NB4 (cell line): Measurements from ENCODE around the gene OR7D2.
A peak's percentile ranks its signal among the peaks of the same experiment; 100 is the strongest.

ENCODE experiments used
- DNase-seq: peaks from one replicate; pipeline ENCODE4 v3.0.0; 2010; ENCODE audit warnings: low read depth
- H3K4me3 ChIP-seq: one replicate; pipeline ENCODE4 v1.5.1; 2011; ENCODE audit warnings: mild to moderate bottlenecking, low read depth, low read length, moderate library complexity
- MAX ChIP-seq: IDR thresholded peaks from 2 replicates; pipeline ENCODE4 v1.6.1; 2011; ENCODE audit warnings: low read depth, low read length
- MYC ChIP-seq: IDR thresholded peaks from 2 replicates; pipeline ENCODE4 v1.6.1; 2011; ENCODE audit warnings: low read depth, low read length
- POLR2A ChIP-seq: IDR thresholded peaks from 2 replicates; pipeline ENCODE4 v1.6.1; 2011; ENCODE audit warnings: mild to moderate bottlenecking; ENCODE audit not compliant: insufficient read length; ENCODE audit errors: extremely low read depth
- TF ChIP-seq, protein P1 (sequence below): IDR thresholded peaks from one replicate; pipeline ENCODE4 v1.5.1; 2012; ENCODE audit warnings: low read depth, low read length

OR7D2 gene

GRCh38 chr19:9205501-9206113, 26.8 kb downstream of the OR7D2 start:
- DNase-seq = peak; percentile 83
- no peak overlapping the region for H3K4me3 ChIP-seq
- no peak for TF ChIP-seq MAX
- peak; percentile 33; the same call in 1 of the 2 replicates for TF ChIP-seq MYC
- TF ChIP-seq, protein P1, sequence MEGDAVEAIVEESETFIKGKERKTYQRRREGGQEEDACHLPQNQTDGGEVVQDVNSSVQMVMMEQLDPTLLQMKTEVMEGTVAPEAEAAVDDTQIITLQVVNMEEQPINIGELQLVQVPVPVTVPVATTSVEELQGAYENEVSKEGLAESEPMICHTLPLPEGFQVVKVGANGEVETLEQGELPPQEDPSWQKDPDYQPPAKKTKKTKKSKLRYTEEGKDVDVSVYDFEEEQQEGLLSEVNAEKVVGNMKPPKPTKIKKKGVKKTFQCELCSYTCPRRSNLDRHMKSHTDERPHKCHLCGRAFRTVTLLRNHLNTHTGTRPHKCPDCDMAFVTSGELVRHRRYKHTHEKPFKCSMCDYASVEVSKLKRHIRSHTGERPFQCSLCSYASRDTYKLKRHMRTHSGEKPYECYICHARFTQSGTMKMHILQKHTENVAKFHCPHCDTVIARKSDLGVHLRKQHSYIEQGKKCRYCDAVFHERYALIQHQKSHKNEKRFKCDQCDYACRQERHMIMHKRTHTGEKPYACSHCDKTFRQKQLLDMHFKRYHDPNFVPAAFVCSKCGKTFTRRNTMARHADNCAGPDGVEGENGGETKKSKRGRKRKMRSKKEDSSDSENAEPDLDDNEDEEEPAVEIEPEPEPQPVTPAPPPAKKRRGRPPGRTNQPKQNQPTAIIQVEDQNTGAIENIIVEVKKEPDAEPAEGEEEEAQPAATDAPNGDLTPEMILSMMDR = peak; percentile 99
- TF ChIP-seq POLR2A = no peak

- TF ChIP-seq, protein P1 = no peak
- TF ChIP-seq MAX (no peak), MYC (no peak), POLR2A (no peak)
- no peak for DNase-seq
- no peak within 1 kb of the TSS for H3K4me3 ChIP-seq
Observed at GRCh38 chr19:9219489-9219888, 40.7 kb downstream of the OR7D2 start, which contains the start of gene OR7D4. TSS of gene OR7D4 (minus strand) at chr19:9219589. CDS start at chr19:9214837, 4,752 bp downstream.
